HTERT RPE-1 (cell line): ENCODE results near the gene NUDT22.

Source experiments
- in situ Hi-C: fragments of 300-500 bp; cut with MboI; formaldehyde crosslinking; loops from 4 replicates; pipeline ENCODE4 v1.14.3; 2020; ENCODE audit warnings: low sequenced_read_pairs

NUDT22 gene

DNA sequence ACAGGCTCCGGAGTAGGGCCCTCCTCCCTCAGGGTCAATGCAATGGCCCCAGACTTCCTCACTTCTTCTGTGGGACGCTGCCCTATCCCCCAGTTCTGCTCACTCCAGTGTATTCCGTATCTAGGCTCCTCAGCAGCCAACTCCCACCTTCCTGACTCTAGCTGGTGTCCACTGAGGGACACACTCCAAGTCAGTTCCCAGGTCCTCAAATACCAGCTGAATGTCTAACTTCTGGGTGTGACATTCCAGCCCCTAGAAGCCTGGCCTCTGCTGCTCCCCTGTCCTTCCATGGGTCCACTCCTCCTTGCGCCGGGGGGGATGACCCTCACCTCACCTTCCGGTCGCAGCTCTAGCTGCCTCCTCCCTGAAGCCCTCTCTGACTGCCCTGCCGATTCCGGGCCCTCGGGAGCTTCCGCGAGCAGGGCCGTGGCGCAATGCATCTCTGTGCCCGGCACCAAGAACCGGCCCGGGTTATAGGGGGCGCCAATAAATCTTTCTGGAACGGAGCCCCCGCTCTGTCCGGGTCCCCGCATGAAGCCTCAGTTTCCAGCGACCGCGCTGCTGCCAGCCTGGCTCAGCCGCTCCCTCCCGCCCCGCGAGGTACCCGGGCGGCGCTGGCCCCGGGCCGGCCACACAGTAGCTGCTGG, 42.9 kb downstream of the NUDT22 start:
- in situ Hi-C loops, result no loop called here

DNA sequence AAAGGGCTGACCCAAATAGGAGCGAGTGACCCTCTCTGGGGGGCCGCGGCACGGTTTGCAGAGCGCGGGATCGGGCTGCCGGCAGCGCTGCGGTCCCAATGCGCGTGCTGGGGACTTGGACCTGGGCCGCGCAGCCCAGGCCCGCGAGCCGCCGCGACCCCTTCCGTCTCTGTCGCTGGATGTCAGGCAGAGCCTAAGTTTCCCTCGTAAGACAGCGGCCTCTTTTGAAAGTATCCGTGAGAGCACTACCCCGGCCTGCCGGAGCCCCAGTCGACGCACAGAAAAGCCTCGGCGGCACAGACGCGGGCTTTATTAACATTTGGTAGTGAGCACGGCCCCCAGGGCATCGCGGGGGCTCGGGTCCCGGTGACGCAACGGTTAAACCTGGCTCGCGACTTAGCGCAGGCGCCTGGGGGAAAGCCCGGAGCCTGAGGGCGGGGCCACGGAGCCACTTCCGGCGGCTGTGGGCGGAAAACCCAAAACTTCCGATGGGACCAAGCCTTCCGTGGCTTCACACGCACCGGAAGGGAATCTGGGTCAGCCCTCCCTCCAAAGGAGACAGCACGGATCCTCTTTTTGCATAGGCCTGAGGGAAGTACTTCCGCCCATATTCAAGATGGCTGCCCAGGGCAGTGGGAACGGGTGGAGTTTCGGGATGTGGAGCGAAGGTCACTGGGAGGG, 43.6 kb downstream of the NUDT22 start:
- in situ Hi-C loops, result no loop called here

DNA sequence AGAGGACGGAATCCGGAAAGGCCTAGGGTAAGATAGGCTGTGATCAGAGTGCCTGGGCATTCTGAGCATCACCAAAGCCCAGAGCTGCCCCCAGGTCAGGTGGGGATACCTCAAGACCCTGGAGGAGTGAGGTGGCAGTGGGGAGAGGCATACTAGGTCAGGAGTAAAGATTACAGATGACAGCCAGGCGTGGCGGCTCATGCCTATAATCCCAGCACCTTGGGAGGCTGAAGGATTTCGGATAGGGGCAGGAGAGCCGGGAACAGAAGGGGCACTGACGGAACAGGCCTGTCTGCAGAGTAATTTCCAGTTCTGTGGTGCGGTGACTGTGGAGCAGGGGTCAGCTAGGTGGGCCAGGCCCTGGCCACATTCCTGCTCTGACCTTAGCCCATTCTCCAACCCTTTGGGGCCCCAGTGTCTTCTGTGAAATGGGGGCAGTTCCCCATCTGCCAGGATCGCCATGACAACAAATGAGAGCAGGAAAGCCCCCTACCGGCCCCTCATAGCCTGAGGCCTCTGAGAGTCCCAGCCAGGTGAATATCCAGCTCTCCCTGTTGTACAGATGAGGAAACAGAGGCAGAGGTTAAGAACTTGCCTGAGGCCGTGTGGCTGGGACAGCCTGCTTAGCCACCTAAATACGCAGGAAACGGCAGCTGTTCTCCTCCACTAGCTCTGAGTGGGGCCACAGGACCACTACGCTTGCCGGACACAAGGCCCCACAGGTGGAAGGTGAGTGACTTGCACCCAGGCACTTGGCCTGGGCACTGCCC, 49.1 kb downstream of the NUDT22 start:
- in situ Hi-C loops, result no loop called here

DNA sequence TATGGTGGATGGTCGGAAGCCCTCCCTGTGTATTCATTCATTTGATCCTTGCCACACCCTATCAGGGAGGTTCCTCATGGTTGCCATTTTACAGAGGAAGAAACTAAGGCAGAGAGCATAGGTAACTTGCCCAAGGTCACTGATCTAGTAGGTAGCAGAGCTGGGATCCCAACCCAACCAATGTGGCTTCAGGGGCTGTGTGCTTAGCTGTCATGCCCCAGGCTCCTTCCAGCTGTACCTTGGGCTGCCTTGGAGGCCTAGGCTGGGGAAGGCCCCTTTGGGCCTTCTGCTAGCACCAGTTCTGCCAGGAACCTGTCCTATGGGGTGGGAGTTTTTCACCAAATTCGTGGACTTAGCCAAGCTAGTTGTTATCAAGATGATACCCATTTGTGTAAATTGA, 49.8 kb downstream of the NUDT22 start:
- in situ Hi-C loops, result no loop called here

DNA sequence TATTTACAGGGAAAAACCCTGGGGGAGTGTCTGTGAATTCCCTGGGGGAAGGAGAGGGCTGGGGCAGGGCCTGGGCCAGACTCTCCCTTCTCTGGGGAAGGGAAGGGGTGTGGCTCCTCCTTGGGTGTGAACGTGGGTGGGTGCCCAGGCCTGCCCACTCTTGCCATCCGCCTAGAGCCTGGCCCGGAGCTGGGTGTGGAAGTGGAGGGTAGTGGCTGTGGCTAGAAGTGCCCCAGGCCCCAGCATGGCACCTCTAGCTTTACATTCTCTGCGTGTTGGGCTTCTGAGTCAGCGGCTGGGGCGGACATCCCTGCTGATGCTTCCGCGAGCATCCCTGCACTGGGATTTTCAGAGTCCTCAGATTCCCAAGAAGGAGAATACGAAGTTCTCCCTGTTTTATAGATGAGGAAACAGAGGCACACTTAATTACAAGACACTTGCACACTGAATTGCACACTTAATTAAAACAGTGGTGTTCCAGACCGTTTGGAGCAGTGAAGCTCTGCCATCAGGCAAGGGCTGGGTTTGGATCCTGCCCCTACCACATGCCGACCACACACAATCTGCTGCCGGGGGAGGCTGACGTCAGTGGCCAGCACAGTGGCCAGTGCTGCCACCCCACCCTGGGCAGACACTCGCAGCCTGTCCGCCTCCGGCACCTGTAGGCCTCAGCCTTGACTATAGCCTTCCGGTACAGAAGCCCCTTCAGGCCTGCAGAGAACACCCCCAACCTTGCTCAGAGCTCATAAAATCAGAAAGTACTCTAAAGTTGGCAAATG, 50.8 kb downstream of the NUDT22 start:
- in situ Hi-C loops, result no loop called here

DNA sequence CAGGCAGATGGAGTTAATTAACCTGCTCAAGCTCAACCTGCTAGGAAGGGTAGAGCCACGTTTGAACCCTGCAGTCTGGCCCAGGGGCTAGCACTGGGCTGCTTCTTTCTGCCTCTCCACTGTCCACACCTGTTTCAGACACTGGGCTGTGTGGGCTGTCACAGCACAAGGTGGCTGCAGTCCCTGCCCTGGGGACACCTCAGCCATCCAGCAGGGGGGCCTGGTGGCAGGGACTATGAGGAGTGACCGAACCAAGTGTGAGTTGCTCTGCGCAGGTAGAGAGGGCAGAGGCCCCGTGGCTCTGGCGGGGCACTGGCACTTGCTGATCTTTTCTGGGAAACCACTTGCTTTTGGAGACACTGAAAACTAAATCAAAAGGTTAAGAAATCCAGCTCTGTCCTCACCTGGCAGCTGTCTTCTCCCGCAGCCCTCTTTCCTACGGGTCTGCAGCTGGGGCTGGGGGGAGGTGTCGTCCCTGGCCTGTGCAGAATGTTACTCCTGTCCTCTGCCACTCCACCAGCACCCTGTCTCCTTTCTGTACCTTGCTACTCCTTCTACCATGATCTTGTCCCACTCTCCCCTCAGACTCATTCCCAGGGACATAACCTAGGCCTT, 52.6 kb downstream of the NUDT22 start:
- in situ Hi-C loops, result no loop called here
